Heart right ventricle (tissue), 16 donors: ENCODE data around the gene THSD7A. TPM values are rescaled to one million over a fixed set of nuclear protein-coding genes. Genes with fewer than 3 reads are reported as not detected.

Experiments
- ATAC-seq, 8 donors: fragments of 200-7000 bp; cut with Tn5 transposase; one replicate each; pipeline ENCODE4 v1.9.1; 2020; ENCODE audit warnings: mild to moderate bottlenecking in 8 of 8, moderate library complexity in 8 of 8, moderate number of reproducible peaks in 1 of 8
- DNase-seq, 2 donors: peaks; one replicate each; pipeline ENCODE4 v3.0.0-alpha.2; 2020
- H3K27ac ChIP-seq, 10 donors: fragments of 200-600 bp; sonication (generic) in 2 of 10; one replicate each; pipeline versions ENCODE4 v1.5.0 to v1.8.0; 2020 to 2022; ENCODE audit warnings: mild to moderate bottlenecking in 3 of 10
- H3K27me3 ChIP-seq, 7 donors: fragments of 200-600 bp; one replicate each; pipeline ENCODE4 v1.8.0; 2021 to 2022; ENCODE audit warnings: mild to moderate bottlenecking in 2 of 7
- H3K36me3 ChIP-seq, 9 donors: fragments of 200-600 bp; sonication (generic) in 1 of 9; one replicate each; pipeline versions ENCODE4 v1.5.0 to v1.8.0; 2020 to 2022; ENCODE audit warnings: mild to moderate bottlenecking in 2 of 9
- H3K4me1 ChIP-seq, 9 donors: fragments of 200-600 bp; sonication (generic) in 1 of 9; one replicate each; pipeline versions ENCODE4 v1.5.0 to v1.8.0; 2020 to 2022; ENCODE audit warnings: mild to moderate bottlenecking in 4 of 9
- H3K4me3 ChIP-seq, 10 donors: fragments of 200-600 bp; sonication (generic) in 2 of 10; one replicate each; pipeline versions ENCODE4 v1.5.0 to v1.8.0; 2020 to 2022; ENCODE audit warnings: mild to moderate bottlenecking in 7 of 10, moderate library complexity in 2 of 10
- H3K9me3 ChIP-seq, 11 donors: fragments of 200-600 bp in 10 of 11; sonication (generic) in 2 of 11; one replicate each; pipeline versions ENCODE4 v1.5.0 to v1.8.0; 2013 to 2022; ENCODE audit warnings: mild to moderate bottlenecking in 2 of 11, control low read depth in 1 of 11, moderate library complexity in 1 of 11
- CTCF ChIP-seq, 9 donors: fragments of 200-600 bp; sonication (generic) in 2 of 9; IDR thresholded peaks; one replicate each; pipeline versions ENCODE4 v1.5.0 to v1.8.0; 2021 to 2022; ENCODE audit warnings: antibody characterized with exemption in 9 of 9, mild to moderate bottlenecking in 5 of 9, moderate library complexity in 1 of 9
- WGBS, 2 donors: extraction: QIAGEN DNeasy Blood & Tissue Kit; methylation state at CpG; one replicate each; pipeline ENCODE4 v1.1.7; 2013; ENCODE audit warnings: inconsistent platforms in 1 of 2; 5-methylcytosine and 5-hydroxymethylcytosine counted together
- intact Hi-C, 10 donors: fragments of 100-400 bp; cut with DNase I; formaldehyde crosslinking; loops; one replicate each; pipeline versions ENCODE4 v1.11.1 to v1.14.2; 2022
- polyA plus RNA-seq, 2 donors: library from polyadenylated mRNA; stranded (reverse); fragments of 200-250 nt; gene quantifications; one replicate each; pipeline ENCODE4 v1.2.3, GENCODE V29; 2013
- total RNA-seq, 10 donors: library from RNA; stranded (reverse); fragmentation: NEBNext Ultra II Directional in 3 of 10; extraction: Animal tissue kit (Norgen Biotek cat#: 25700) in 3 of 10; gene quantifications; one replicate each; pipeline versions ENCODE4 v1.2.1 to v1.2.4, GENCODE V29; 2021 to 2023
- donor health status: Arrhythmogenic right ventricular cardiomyopathy.
- donor health status: ischemic (EF 13 %, LVEDD 7.1; RV severe dilation, severe dysfunction).
- donor health status: healthy with polysubstance abuse.
- donor health status: DM: no; HTN: yes; CAD: no.
- donor health status: DM: no; HTN: no; CAD: no.
- donor health status: ischemic (EF 25% LVEDD 6.9; RV normal size, moderate dysfunction).
- donor health status: ischemic (EF 25% LVEDD 5.7; RV mildly dilated, moderate dysfunction).
- donor health status: healthy.
- donor health status: DM: yes; HTN: yes; CAD: no.
- donor health status: Ischemic cardiomyopathy.
- donor health status: ischemic (EF 35%, LVEDD 5.7; RV mildly dilated, moderate dysfunction).
- donor health status: nonischemic (EF 11% LVEDD 7.7; RV severe dilation, severe dysfunction).
- donor health status: DM: yes; HTN: yes; CAD: no.
- donor health status: PGD.
- donor health status: ischemic (EF 29% LVEDD 5.4; RV normal size, mild dysfunction).
- donor health status: nonischemic (EF 23%, LVEDD 6.1; RV moderate dilation, normal function).

The THSD7A gene
- total and polyA plus RNA-seq, 12 donors: 0.22 to 3.4 (median 1.2) TPM

- intact Hi-C loops: no loop called here
- no peaks in the 10 kb centered on the region for H3K36me3 ChIP-seq
- ATAC-seq (no peak), DNase-seq (no peak)
- TF ChIP-seq CTCF (IDR thresholded peaks at IDR 0.05): no peak
- no peak overlapping the region for H3K4me3 ChIP-seq
- no peaks in the 10 kb centered on the region for H3K9me3 ChIP-seq
- H3K27me3 ChIP-seq: no peaks in the 10 kb centered on the region
- 96 to 97% methylated on average over 4 of the region's 4 CpGs for WGBS, 2 donors
- no peaks in the 10 kb centered on the region for H3K4me1 ChIP-seq
- no peak overlapping the region for H3K27ac ChIP-seq
These were observed 27.4 kb downstream of the THSD7A start for GRCh38 chr7:11804621-11805020.

- peaks cover 0 to 3% (median 0%) of the 10 kb centered on the region in 11 donors for H3K9me3 ChIP-seq
- intact Hi-C loops: no loop called here
- no peak for TF ChIP-seq CTCF (IDR thresholded peaks at IDR 0.05)
- DNase-seq (no peak), ATAC-seq (no peak)
- H3K27ac ChIP-seq: no peak overlapping the region
- no peaks in the 10 kb centered on the region for H3K27me3 ChIP-seq
- H3K4me3 ChIP-seq: no peak overlapping the region
- H3K4me1 ChIP-seq: no peaks in the 10 kb centered on the region
- no peaks in the 10 kb centered on the region for H3K36me3 ChIP-seq
- 85 to 90% methylated on average over 4 of the region's 4 CpGs for WGBS, 2 donors
These were observed 36.8 kb downstream of the THSD7A start for GRCh38 chr7:11795231-11795630.

- no peak for TF ChIP-seq CTCF (IDR thresholded peaks at IDR 0.05)
- ATAC-seq (no peak), DNase-seq (no peak)
- Histone ChIP-seq H3K27ac (no peak overlapping the region), H3K9me3 (peaks cover 0 to 3% (median 0%) of the 10 kb centered on the region in 11 donors), H3K4me3 (no peak overlapping the region), H3K27me3 (no peaks in the 10 kb centered on the region), H3K36me3 (no peaks in the 10 kb centered on the region), H3K4me1 (no peaks in the 10 kb centered on the region)
- intact Hi-C loops: no loop called here
- WGBS, 2 donors: 82 to 89% methylated on average over 4 of the region's 4 CpGs
These were observed 39.8 kb downstream of the THSD7A start for GRCh38 chr7:11792166-11792565.

GRCh38 chr7:11788568-11788967, 43.4 kb downstream of the THSD7A start:
- TF ChIP-seq CTCF (IDR thresholded peaks at IDR 0.05): no peak

More at GRCh38 chr7:11788568-11788967, 43.4 kb downstream of the THSD7A start:
- 92 to 97% methylated on average over 3 of the region's 3 CpGs for WGBS, 2 donors
- Histone ChIP-seq H3K4me1 (no peaks in the 10 kb centered on the region), H3K27ac (no peak overlapping the region), H3K4me3 (no peak overlapping the region), H3K36me3 (no peaks in the 10 kb centered on the region), H3K9me3 (no peaks in the 10 kb centered on the region), H3K27me3 (no peaks in the 10 kb centered on the region)
- no peak for DNase-seq
- no peak for ATAC-seq
- intact Hi-C loops: no loop called here
